HFFc6 (cell line): ENCODE measurements around the gene MSI2. TPM values are rescaled to one million over a fixed set of nuclear protein-coding genes. Genes with fewer than 3 reads are reported as not detected.

ENCODE experiments used
- DNase-seq: peaks from one replicate; pipeline ENCODE4 v3.0.0-alpha.2; 2018
- H3K27ac Mint-ChIP-seq: 2 replicates; pipeline ENCODE4 v1.8.0; 2020; ENCODE audit warnings: mild to moderate bottlenecking, mixed read lengths
- H3K27me3 Mint-ChIP-seq: 2 replicates; pipeline ENCODE4 v1.8.0; 2021; ENCODE audit warnings: mild to moderate bottlenecking, moderate library complexity, mixed read lengths; ENCODE audit not compliant: insufficient read depth
- H3K36me3 Mint-ChIP-seq: 2 replicates; pipeline ENCODE4 v1.8.0; 2021; ENCODE audit warnings: low read depth, mixed read lengths
- H3K4me1 Mint-ChIP-seq: 2 replicates; pipeline ENCODE4 v1.8.0; 2020; ENCODE audit warnings: low read depth, mixed read lengths
- H3K4me3 Mint-ChIP-seq: 2 replicates; pipeline ENCODE4 v1.8.0; 2020; ENCODE audit warnings: mild to moderate bottlenecking, moderate library complexity, mixed read lengths
- H3K9me3 Mint-ChIP-seq: 2 replicates; pipeline ENCODE4 v1.8.0; 2020; ENCODE audit warnings: mild to moderate bottlenecking, mixed read lengths
- total RNA-seq, 6 experiments: library from RNA; stranded (reverse); fragmentation: NEBNext Ultra II Directional; extraction: Animal tissue kit (Norgen Biotek cat#: 25700); gene quantifications; 2 replicates in 1 of 6; 3 replicates in 5 of 6; pipeline ENCODE4 v1.2.3, GENCODE V29; 2021
- TF ChIP-seq, protein P1 (sequence below): fragments of 200-600 bp; sonication (generic); IDR thresholded peaks from 2 replicates; pipeline ENCODE4 v1.5.0; 2021; ENCODE audit warnings: antibody characterized with exemption, mild to moderate bottlenecking

The MSI2 gene
- total RNA-seq, 6 experiments from 2014 or later: 53.5 to 71.7 (median 55.0) TPM

DNA sequence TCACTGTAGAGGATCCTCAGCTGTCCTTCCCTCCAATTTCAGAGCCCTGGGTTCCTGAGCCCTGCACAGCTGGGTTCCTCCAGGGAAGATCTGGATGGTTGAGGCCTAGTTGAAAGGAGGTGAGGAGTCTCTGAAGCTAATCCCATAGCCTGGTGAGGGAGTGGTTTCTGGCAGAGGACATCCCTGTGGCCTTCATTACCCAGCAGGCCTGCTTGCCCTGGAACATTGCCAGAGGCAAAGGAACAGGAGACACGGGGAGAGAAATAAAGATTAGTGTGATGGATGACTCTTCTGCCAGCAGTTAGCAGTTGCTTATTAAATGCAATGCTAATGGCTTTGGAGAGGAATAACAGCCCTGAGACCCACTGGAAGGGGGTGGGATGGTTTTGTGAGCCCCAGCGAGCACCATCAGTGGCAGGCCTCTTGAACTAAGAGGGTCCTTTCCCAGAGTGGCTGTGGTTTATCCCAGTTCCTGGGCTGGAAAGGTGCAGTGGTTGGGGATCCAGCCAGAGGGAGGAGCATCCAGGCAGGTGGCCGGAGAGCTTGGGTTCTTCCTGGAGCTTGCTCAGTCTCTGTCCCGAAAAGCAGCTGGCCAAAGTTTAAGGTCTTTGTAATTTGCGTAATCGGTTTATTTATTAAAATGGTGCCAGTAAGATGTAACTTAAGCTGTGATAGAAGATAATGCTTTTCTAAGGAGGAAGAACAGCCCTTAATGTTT lies 279.1 kb downstream of the MSI2 start:
- TF ChIP-seq, protein P1, sequence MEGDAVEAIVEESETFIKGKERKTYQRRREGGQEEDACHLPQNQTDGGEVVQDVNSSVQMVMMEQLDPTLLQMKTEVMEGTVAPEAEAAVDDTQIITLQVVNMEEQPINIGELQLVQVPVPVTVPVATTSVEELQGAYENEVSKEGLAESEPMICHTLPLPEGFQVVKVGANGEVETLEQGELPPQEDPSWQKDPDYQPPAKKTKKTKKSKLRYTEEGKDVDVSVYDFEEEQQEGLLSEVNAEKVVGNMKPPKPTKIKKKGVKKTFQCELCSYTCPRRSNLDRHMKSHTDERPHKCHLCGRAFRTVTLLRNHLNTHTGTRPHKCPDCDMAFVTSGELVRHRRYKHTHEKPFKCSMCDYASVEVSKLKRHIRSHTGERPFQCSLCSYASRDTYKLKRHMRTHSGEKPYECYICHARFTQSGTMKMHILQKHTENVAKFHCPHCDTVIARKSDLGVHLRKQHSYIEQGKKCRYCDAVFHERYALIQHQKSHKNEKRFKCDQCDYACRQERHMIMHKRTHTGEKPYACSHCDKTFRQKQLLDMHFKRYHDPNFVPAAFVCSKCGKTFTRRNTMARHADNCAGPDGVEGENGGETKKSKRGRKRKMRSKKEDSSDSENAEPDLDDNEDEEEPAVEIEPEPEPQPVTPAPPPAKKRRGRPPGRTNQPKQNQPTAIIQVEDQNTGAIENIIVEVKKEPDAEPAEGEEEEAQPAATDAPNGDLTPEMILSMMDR: no peak
- no peaks in the 10 kb centered on the region; the same call in 1 of the 2 replicates for H3K36me3 Mint-ChIP-seq
- H3K4me3 Mint-ChIP-seq: no peak overlapping the region
- H3K27me3 Mint-ChIP-seq: no peaks in the 10 kb centered on the region; the same call in 1 of the 2 replicates
- peaks cover 40% of the 10 kb centered on the region for H3K4me1 Mint-ChIP-seq
- DNase-seq: no peak
- no peak overlapping the region; the same call in 1 of the 2 replicates for H3K27ac Mint-ChIP-seq
- H3K9me3 Mint-ChIP-seq: no peaks in the 10 kb centered on the region

DNA sequence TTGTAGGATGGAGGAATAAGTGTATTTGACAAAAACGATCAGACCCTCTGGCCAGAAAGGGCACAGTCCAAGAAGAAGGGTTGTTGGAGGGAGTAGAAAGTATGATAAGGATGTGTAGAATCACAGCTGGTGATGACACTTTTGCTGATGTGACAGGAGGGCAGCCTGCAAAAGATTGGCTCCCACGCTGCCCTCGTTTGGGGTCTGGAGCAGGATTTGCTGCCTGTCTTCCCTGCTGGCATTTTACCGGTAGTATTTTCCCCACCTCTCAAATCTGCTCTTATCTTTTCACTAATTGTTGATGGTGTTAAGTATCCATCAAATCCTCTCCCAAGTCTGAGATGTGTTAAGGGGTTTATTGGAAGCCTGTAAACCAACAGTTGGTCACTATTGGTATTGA lies 280.0 kb downstream of the MSI2 start:
- Mint-ChIP-seq H3K4me1 (peaks cover 31% of the 10 kb centered on the region), H3K9me3 (no peaks in the 10 kb centered on the region), H3K27me3 (no peaks in the 10 kb centered on the region; the same call in 1 of the 2 replicates), H3K36me3 (no peaks in the 10 kb centered on the region; the same call in 1 of the 2 replicates), H3K4me3 (no peak overlapping the region), H3K27ac (no peak overlapping the region)
- TF ChIP-seq, protein P1: no peak
- DNase-seq: no peak

DNA sequence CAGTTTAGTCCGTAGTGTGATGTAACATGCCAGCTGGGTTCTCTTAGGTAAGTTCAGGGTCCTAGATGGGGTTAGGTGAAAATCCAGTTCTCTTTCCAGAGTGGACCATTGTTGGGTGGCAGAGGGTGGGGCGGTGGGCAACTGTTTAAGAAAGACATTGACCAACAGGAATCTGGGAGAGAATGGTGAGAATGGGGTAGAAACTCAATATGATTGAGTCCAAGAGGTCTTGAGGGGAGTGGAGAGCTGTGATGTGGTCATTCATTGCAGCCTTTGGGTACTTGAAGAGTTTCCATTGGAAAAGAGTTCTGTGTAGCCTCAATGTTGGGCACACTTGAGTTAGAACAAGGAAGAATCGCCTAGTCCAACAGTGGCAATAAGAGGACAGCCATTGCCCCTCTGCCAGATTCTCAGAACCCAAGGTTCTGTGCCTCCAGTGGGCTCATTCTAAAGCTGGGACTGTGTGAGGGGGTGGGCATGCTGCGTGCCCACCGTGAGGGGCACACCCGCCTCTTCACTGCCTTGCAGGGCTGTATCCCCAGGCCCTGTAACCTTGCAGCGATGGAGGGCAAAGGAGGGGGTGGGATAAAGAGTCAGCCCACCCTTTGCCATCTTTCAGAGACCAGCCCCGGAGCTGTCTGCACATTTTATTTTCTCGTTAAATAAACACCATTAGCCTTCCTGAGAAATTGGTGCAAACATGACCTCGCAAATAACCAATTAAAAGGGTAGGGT lies 280.6 kb downstream of the MSI2 start:
- Mint-ChIP-seq H3K27ac (no peak overlapping the region), H3K4me1 (peaks cover 28% of the 10 kb centered on the region; the same call in 1 of the 2 replicates), H3K27me3 (no peaks in the 10 kb centered on the region; the same call in 1 of the 2 replicates), H3K36me3 (no peaks in the 10 kb centered on the region; the same call in 1 of the 2 replicates), H3K4me3 (no peak overlapping the region), H3K9me3 (no peaks in the 10 kb centered on the region)
- TF ChIP-seq, protein P1: no peak
- no peak for DNase-seq

DNA sequence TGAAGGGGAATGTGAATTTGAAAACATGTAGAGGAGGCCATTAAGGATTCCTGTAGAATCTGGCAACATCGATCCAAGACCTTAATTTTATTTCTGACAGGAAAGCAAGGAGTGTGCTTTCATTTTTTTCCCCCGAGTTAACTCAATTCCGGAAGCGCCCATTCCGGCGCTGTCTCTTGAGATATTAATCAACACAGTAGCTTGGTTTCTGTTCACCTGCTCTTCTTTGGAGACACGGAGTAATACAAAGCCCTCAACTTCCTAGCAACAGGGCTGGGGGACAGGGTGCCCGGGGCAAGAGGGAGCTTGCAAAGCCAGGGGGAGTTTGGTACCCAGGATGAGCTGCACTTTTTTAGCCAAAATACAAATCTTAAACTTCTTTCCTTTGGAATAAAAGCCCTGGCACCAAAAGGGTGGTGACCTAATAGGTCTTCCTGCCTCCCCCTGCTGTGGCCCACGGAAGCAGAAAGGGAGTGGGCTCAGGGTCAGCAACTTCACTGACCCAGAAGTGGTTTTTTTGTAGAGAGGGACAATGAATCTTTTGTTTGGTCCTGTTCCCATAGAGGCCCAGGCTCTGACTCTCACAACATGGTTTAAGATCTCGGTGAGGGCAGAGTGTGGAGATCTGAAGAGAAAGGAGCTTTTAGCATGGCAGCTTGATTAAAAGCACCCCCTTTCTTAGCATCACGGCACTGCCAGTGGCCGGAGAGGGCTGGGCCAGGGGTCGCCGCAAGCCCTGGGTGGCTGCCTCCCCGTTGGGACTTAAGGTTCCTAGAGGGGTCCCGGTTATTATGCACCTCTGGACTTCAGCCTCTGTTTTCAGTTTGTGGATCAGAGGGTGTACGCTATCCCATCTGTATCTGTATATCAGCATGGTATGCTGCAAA lies 281.4 kb downstream of the MSI2 start:
- H3K27ac Mint-ChIP-seq: no peak overlapping the region
- H3K4me1 Mint-ChIP-seq: peaks cover 28% of the 10 kb centered on the region; the same call in 1 of the 2 replicates
- no peaks in the 10 kb centered on the region; the same call in 1 of the 2 replicates for H3K27me3 Mint-ChIP-seq
- no peak for DNase-seq
- H3K9me3 Mint-ChIP-seq: no peaks in the 10 kb centered on the region
- H3K36me3 Mint-ChIP-seq: no peaks in the 10 kb centered on the region; the same call in 1 of the 2 replicates
- TF ChIP-seq, protein P1: no peak
- H3K4me3 Mint-ChIP-seq: no peak overlapping the region

DNA sequence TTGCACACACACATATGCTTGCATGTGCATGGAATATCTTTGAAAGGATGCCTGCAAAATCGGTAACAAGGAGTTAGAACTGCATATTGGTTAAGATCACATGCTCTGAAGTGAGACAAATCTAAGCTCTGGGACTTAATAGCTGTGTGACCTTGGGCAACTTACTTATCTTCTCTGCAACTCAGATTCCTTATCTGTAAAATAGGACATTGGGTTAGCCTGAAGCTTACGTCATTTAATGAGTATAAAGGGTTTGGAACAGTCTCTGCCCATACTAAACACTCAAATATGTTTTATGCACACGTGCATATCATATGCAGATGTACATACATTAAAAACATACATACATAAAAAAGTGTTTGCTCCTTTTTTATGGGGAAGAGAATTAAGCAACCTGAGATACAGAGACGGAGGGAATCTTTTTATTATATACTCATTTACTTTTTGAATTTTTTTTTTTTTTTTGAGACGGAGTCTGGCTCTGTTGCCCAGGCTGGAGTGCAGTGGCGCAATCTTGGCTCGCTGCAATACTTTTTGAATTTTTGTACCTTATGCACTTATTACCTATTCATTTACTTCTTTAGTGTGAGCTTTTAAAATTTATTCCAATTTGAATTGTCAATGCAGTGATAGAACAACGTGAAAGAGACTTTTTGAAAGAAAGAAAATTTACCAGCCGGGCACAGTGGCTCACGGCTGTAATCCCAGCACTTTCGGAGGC lies 282.6 kb downstream of the MSI2 start:
- Mint-ChIP-seq H3K9me3 (no peaks in the 10 kb centered on the region), H3K4me3 (no peak overlapping the region), H3K27ac (no peak overlapping the region), H3K4me1 (peaks cover 28% of the 10 kb centered on the region; the same call in 1 of the 2 replicates), H3K27me3 (no peaks in the 10 kb centered on the region; the same call in 1 of the 2 replicates), H3K36me3 (no peaks in the 10 kb centered on the region; the same call in 1 of the 2 replicates)
- no peak for DNase-seq
- TF ChIP-seq, protein P1: no peak
